Large intestine (tissue), 3 donors: ENCODE results near the gene CFAP43. TPM values are rescaled to one million over a fixed set of nuclear protein-coding genes. Genes with fewer than 3 reads are reported as not detected.
"Not testable (repeated sequence)": the region's sequence is repeated elsewhere in the genome, so short reads cannot be mapped to it uniquely, and the experiment has no call there.

Source experiments
- DNase-seq, 2 donors: peaks; one replicate each; pipeline versions ENCODE4 v3.0.0 to v3.0.0-alpha.2; 2013
- H3K27ac ChIP-seq: one replicate; pipeline ENCODE4 v1.5.1; 2013; ENCODE audit warnings: low read length
- H3K27me3 ChIP-seq: 2 replicates; pipeline ENCODE4 v1.6.1; 2013; ENCODE audit warnings: low read length; ENCODE audit not compliant: control insufficient read depth, insufficient read depth
- H3K36me3 ChIP-seq: 2 replicates; pipeline ENCODE4 v1.6.1; 2013; ENCODE audit warnings: low read length; ENCODE audit not compliant: control insufficient read depth, insufficient read depth
- H3K4me1 ChIP-seq: one replicate; pipeline ENCODE4 v1.6.1; 2013; ENCODE audit warnings: low read length; ENCODE audit not compliant: control insufficient read depth, insufficient read depth
- H3K4me3 ChIP-seq: one replicate; pipeline ENCODE4 v1.5.1; 2013; ENCODE audit warnings: low read length
- H3K9me3 ChIP-seq: one replicate; pipeline ENCODE4 v1.6.1; 2013; ENCODE audit warnings: mild to moderate bottlenecking, low read depth, low read length, moderate library complexity; ENCODE audit not compliant: control insufficient read depth
- WGBS: methylation state at CpG from one replicate; pipeline ENCODE4 v1.1.5; 2013; ENCODE audit warnings: low lambda C conversion rate; ENCODE audit not compliant: insufficient coverage; 5-methylcytosine and 5-hydroxymethylcytosine counted together
- polyA plus RNA-seq: library from polyadenylated mRNA; unstranded; fragments of 120-200 nt; gene quantifications from one replicate; pipeline ENCODE4 v1.2.1, GENCODE V29; 2013

Gene CFAP43
- polyA plus RNA-seq, 1 donor, result 5.6 TPM

DNA sequence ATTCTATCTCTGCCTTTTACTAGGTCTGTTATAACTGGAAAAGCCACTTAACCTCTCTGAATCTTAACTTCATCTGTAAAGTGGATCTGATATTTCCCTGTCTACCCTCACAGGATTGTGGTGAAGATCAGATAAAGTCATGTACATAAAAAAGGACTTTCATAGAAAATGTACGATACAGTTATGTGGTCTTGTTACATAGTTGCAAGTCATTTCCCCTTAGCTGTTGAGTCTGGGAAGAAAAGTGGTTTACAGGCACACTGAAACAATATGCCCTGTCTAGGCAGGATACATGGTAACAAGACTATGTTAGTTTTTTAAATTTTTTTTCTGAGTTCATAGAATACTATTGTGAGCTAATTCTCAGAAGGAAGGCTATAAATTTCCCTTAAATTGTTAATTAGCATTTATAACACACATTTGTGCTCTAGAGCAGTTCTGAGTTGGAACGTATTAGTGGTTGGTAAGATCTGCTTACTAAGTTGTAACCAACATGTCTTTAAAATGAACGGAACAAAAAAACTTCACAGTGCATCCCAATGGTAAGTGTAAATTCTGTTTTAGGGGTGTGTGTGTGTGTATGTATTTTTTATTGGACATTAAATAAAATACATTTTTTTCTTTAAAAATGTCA, 15.5 kb upstream of the CFAP43 start:
- H3K4me1 ChIP-seq, result peaks cover 36% of the 10 kb centered on the region
- whole genome bisulfite sequencing, result 80% methylated on average over 1 of the region's 3 CpGs

DNA sequence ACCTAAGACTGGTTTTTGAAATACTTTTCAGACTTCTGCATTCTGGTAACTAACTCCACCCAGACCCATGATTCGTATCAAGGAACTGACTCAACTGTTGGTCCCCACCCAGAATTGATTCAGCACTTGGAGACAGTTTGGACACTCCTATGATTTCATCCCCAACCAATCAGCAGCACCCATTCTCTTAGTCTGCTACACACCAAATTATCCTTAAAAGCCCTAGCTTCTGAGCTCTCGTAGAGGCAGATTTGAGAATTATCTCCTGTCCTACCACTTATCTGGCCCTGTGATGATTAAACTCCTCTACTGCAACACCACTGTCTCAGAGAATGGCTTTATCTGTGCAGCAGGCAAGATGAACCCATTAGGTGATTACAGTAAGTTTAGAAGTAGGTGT, 14.8 kb upstream of the CFAP43 start:
- no peak overlapping the region for H3K27ac ChIP-seq
- H3K4me1 ChIP-seq, result peaks cover 29% of the 10 kb centered on the region
- H3K4me3 ChIP-seq, result no peak overlapping the region
- no peak for DNase-seq
- no peaks in the 10 kb centered on the region for H3K36me3 ChIP-seq
- H3K9me3 ChIP-seq, result peaks cover 10% of the 10 kb centered on the region
- no CpG with 5 or more reads among the region's 2 CpGs for WGBS
- H3K27me3 ChIP-seq, result no peaks in the 10 kb centered on the region

More for the DNA sequence above, 15.5 kb upstream of the CFAP43 start:
- no peak overlapping the region for H3K4me3 ChIP-seq
- DNase-seq, result no peak
- no peaks in the 10 kb centered on the region for H3K27me3 ChIP-seq
- H3K27ac ChIP-seq, result no peak overlapping the region
- no peaks in the 10 kb centered on the region for H3K36me3 ChIP-seq
- H3K9me3 ChIP-seq, result peaks cover 10% of the 10 kb centered on the region

DNA sequence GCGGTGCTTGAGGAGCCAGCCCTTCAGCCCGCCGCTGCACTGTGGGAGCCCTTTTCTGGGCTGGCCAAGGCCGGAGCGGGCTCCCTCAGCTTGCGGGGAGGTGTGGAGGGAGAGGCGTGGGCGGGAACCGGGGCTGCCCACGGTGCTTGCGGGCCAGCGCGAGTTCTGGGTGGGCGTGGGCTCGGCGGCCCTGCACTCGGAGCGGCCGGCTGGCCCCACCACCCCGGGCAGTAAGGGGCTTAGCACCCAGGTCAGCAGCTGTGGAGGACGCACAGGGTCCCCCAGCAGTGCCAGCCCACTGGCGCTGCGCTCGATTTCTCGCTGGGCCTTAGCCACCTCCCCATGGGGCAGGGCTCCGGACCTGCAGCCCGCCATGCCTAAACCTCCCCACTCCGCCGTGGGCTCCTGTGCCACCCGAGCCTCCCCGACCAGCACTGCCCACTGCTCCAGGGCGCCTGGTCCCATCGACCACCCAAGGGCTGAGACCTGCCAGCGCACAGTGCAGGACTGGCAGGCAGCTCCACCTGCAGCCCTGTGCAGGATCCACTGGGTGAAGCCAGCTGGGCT, 13.0 kb upstream of the CFAP43 start:
- Histone ChIP-seq H3K9me3 (peaks cover 10% of the 10 kb centered on the region), H3K36me3 (no peaks in the 10 kb centered on the region), H3K4me3 (no peak overlapping the region), H3K4me1 (peaks cover 14% of the 10 kb centered on the region), H3K27ac (no peak overlapping the region), H3K27me3 (no peaks in the 10 kb centered on the region)
- DNase-seq, result no peak
- WGBS, result no CpG with 5 or more reads among the region's 34 CpGs

DNA sequence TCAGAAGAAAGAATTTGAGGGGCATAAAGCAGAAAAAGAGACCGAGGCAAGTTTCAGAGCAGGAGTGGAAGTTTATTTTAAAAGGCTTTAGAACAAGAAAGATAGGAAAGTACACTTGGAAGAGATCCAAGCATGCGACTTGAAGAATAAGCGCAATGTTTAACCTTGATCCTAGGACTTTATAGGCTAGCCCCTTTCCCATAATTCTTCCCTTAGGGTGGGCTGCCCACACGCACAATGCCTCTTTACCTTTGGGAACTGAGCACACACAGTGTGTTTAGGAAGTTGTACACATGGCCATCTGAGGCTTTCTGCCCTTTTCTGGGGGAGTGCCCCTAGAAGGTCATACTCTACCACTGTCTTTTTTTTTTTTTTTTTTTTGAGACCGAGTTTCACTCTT, 11.3 kb upstream of the CFAP43 start:
- Histone ChIP-seq H3K36me3 (no peaks in the 10 kb centered on the region), H3K27me3 (no peaks in the 10 kb centered on the region), H3K27ac (peak overlapping the region; percentile 85), H3K4me1 (peaks cover 9% of the 10 kb centered on the region), H3K4me3 (no peak overlapping the region), H3K9me3 (peaks cover 10% of the 10 kb centered on the region)
- WGBS, result 20% methylated on average over 2 of the region's 5 CpGs
- DNase-seq, result peak in 1 of 2 donors; percentile 77

DNA sequence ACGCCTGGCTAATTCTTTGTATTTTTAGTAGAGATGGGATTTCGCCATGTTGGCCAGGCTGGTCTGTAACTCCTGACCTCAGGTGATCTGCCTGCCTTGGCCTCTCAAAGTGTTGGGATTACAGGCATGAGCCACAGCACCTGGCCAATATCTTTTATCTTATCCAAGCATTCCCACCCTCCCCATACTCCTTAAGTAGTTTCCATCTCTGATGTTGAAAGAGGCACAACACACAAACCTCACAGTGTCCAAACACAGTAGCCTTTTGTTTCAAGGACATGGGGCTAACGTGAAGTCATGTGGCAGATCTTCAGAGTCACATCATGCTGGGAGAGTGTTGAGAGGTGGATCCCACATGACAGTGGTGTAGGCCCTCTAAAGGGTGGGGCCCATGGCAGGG, 10.8 kb upstream of the CFAP43 start:
- H3K4me1 ChIP-seq, H3K4me3 ChIP-seq, H3K27me3 ChIP-seq, H3K9me3 ChIP-seq, H3K36me3 ChIP-seq: not testable (repeated sequence)
- WGBS, result no CpG with 5 or more reads among the region's 3 CpGs
- peak; percentile 73 to 84 for DNase-seq
- H3K27ac ChIP-seq, result peak overlapping the region; percentile 85

DNA sequence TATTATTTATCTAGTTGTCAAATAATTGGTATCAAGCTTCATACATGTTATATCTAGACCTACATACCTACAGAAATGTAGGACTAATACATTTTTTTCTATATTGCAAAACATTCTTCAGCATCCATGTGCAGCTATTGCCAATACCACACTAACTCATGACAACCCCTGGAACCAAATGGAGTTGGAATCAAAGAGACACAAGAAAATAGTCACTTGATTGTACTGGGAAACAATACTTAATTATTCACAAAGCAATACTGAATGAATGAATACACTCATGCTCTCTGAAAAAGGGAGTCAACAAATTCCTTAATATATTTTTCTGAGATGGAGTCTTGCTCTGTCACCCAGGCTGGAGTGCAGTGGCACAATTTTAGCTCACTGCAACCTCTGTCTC, 10.4 kb upstream of the CFAP43 start:
- H3K4me1 ChIP-seq, result peaks cover 9% of the 10 kb centered on the region
- H3K4me3 ChIP-seq, result no peak overlapping the region
- H3K9me3 ChIP-seq, result peaks cover 10% of the 10 kb centered on the region
- H3K36me3 ChIP-seq, result no peaks in the 10 kb centered on the region
- no peak for DNase-seq
- H3K27me3 ChIP-seq, result no peaks in the 10 kb centered on the region
- H3K27ac ChIP-seq, result peak overlapping the region; percentile 85

DNA sequence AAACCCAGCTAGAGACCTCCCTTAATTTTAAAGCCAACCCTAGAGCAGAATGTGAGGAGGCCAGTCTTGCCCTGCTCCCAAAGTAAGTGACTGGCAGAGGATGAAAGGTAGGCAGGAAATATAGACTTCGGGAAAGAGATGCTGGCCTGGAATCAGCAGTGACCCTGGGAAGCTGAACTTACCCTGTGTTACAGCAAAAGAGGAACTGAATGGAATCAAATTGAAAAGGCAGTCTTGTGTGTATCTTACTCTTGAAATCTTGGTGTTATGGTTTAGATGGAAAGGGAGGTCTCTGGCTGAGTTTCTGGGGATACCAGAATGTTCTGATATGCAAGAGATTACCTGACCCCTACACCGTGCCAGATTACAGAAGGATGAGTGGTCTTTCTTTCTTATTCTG, 7.9 kb upstream of the CFAP43 start:
- 100% methylated on average over 1 of the region's 2 CpGs for whole genome bisulfite sequencing
- Histone ChIP-seq H3K4me3 (no peak overlapping the region), H3K27ac (no peak overlapping the region)

DNA sequence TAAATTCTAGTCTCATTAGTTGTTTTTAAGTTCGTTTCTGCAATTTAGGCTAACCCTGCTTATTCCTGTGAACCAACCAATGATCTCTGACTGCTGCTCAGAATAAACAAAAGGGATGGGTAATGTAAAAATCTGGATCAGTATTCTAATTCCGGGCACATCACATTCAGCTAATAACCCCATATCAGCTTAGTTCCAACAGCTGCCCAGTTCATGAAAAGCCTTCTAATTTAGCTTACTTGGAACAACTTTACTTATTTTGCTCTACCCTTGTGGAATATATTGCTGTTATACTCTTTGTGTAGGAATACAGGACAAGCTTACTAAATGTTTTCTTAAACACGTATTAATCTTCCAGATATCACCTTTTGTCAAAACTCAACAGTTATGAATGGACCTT, 3.6 kb upstream of the CFAP43 start:
- Histone ChIP-seq H3K27me3 (no peaks in the 10 kb centered on the region), H3K4me3 (no peak overlapping the region), H3K4me1 (no peaks in the 10 kb centered on the region), H3K9me3 (peaks cover 2% of the 10 kb centered on the region), H3K36me3 (no peaks in the 10 kb centered on the region), H3K27ac (no peak overlapping the region)
- no peak for DNase-seq
- 100% methylated on average over 1 of the region's 3 CpGs for WGBS

More for the DNA sequence above, 7.9 kb upstream of the CFAP43 start:
- Histone ChIP-seq H3K36me3 (no peaks in the 10 kb centered on the region), H3K9me3 (peaks cover 3% of the 10 kb centered on the region), H3K27me3 (no peaks in the 10 kb centered on the region), H3K4me1 (peaks cover 9% of the 10 kb centered on the region)
- DNase-seq, result no peak

DNA sequence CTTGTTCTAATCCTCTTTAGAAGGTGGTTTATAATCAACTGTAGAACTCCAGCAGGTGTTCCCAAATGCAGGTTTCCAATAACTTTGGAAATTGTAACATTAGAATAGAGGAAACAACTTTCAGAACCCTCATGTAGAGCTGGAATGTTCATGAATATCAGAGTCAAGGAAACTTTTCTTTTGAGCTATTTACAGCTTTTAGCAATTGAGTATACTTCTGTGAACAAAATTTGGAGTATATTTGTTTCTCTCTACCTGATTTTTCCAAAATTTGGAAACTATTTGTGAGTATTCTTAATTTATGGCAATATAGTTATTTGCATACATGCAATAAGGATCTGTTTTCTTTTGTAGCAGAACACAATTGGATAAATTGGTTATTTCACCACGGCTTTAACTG, 2.8 kb upstream of the CFAP43 start:
- Histone ChIP-seq H3K27me3 (no peaks in the 10 kb centered on the region), H3K4me3 (no peak overlapping the region), H3K27ac (no peak overlapping the region), H3K36me3 (no peaks in the 10 kb centered on the region), H3K4me1 (no peaks in the 10 kb centered on the region), H3K9me3 (peaks cover 2% of the 10 kb centered on the region)
- no peak for DNase-seq
- WGBS, result 80% methylated on average over 1 of the region's 1 CpG

DNA sequence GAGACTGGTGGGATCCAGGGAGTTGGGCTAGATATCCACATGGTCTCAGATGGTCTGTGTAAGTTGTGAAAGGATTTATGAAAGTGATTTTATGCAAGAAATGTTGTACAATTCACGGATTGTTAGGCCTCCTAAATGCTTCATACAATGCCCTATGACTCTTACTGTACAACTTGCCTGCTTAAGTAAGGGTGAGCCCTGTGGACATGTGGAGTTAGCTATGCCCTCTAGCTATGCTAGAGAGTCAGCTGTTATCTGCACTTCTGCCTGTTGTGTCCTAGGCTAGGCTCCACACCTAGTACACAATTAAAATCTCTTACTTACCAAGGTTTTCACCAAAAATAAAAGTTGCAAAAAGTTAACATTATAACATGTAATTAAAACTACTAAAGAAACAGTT, 1.7 kb upstream of the CFAP43 start:
- no peak for DNase-seq
- Histone ChIP-seq H3K9me3 (peaks cover 2% of the 10 kb centered on the region), H3K27ac (no peak overlapping the region), H3K36me3 (no peaks in the 10 kb centered on the region), H3K4me1 (no peaks in the 10 kb centered on the region), H3K4me3 (no peak overlapping the region), H3K27me3 (no peaks in the 10 kb centered on the region)
- WGBS, result no CpG with 5 or more reads among the region's 1 CpG

DNA sequence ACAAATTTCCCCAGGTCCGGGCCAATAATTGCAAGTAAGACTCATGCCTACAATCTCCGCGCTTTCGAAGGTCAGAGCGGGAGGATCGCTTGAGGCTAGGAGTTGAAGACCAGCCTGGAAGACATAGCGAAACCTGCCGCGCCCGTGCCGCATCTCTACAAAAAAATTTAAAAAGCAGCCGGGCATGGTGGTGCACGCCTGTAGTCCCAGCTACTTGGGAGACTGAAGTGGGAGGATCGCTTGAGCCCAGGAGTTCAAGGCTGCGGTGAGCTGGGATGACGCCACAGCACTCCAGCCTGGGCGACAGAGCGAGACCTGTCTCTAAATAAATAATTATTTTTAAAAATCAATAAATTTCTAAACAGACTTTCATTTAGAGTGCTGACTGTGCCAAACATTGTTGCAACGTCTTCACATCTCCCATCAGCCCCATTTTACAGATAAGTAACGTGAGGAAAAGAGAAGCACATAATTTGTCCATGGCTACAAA, 494 bp upstream of the CFAP43 start:
- DNase-seq, result no peak
- Histone ChIP-seq H3K4me1 (no peaks in the 10 kb centered on the region), H3K4me3 (peak overlapping the region; percentile 91), H3K27ac (peak overlapping the region; percentile 43), H3K36me3 (no peaks in the 10 kb centered on the region), H3K27me3 (no peaks in the 10 kb centered on the region), H3K9me3 (peaks cover 2% of the 10 kb centered on the region)
- WGBS, result no CpG with 5 or more reads among the region's 20 CpGs
